Stimulated activated CD8-positive, alpha-beta memory T cell treated with anti-CD3 and anti-CD28 coated beads, Interleukin-4, amount 100 ng/mL, for 4 hours (primary cell): ENCODE data around the gene IFNG-AS1.

Experiments used
- DNase-seq, 2 donors: peaks; one replicate each; pipeline ENCODE4 v3.0.0-alpha.2; 2020; ENCODE audit warnings: low read depth in 2 of 2, low spot score in 1 of 2

The IFNG-AS1 gene

DNA sequence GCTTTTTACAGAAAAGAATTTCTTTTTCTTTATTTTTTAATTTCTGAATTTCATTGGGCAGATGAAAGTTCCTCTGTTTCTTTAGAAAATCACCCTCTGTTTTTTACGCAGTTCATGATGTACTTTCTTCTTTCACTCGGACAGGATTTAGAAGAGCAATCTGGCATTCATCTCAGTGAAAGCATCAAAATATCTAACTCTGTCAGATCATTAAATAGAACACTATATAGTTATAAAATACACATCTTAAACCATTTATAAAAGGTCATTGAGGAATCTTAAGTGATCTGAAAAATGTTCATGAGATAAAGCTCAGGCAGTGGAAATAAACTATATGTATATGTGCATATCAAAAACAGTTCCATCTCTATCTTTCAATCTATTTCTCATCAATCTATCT lies 3.9 kb downstream of the IFNG-AS1 start:
- no peak for DNase-seq

DNA sequence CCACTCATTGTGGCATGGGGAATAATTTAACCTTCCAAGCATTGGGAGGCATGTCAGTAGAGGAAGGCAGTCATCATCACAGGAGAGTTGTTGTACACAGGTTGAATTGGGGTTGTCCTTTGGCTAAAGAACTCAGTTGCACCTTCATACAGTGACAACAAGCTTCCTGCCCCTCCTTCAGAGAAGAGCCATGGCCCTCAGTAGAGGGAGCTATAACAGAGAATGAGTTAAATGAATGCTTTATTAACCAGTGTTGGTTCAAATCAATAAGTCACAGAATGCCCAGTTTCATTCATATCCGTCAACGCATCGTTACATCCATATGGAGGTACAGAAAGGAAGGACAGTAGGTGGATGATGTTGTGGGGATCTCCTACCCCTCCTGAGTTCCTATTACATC lies 4.8 kb downstream of the IFNG-AS1 start:
- no peak for DNase-seq

DNA sequence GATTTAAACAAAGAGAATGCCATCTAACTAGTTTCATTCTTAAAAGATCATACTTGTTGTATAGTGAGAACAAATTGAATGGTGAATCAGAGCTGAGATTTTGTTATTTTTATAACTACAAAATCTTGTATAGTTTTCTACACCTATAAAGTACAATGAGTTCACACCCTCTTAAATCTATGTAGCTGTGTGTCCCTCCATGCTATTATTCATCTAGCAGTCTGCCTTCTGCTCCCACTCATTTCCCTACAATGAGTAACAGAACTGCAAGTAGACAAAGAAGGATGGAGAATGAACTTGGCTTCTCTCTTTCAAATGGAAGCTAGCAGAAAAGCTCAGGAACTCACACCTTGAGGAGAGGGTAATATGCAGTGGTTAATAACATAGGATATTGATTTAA lies 7.1 kb downstream of the IFNG-AS1 start:
- DNase-seq, result no peak

DNA sequence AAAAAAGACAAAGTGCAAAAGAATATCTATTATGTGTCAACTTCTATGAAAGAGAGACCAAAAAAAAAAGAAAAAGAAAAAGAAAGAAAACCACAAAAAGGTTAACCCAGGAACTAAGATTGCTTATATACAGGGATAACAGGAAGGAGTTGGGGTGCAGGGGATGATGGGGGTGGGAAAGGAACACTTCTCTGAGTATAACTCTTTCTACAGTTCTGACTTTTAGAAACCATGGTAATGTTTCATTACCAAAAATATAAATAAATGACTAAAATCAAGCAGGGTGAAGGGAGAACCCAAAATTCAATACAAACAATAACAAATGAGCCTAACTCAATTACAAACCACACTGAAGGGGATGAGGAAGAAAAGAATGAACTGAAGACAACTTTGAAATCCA lies 9.1 kb downstream of the IFNG-AS1 start:
- no peak for DNase-seq

DNA sequence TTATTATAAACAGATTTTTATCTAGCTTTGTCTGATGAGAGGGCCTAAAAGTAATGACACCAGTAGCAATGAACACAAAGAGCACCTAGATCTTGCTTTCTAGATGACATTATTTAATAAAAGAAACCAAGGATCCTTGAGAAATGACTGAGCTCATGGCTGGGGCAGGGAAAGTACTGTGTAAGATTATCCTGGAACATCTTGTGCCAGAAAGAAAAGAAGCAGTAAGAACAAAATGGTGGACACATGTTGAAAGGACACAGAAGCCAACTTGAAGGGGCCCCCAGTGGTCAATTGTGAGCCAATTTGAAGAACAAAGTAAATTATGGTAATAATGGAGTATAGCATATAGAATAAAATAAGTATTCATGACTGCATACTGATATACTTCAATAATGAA lies 10.0 kb downstream of the IFNG-AS1 start:
- DNase-seq, result no peak

DNA sequence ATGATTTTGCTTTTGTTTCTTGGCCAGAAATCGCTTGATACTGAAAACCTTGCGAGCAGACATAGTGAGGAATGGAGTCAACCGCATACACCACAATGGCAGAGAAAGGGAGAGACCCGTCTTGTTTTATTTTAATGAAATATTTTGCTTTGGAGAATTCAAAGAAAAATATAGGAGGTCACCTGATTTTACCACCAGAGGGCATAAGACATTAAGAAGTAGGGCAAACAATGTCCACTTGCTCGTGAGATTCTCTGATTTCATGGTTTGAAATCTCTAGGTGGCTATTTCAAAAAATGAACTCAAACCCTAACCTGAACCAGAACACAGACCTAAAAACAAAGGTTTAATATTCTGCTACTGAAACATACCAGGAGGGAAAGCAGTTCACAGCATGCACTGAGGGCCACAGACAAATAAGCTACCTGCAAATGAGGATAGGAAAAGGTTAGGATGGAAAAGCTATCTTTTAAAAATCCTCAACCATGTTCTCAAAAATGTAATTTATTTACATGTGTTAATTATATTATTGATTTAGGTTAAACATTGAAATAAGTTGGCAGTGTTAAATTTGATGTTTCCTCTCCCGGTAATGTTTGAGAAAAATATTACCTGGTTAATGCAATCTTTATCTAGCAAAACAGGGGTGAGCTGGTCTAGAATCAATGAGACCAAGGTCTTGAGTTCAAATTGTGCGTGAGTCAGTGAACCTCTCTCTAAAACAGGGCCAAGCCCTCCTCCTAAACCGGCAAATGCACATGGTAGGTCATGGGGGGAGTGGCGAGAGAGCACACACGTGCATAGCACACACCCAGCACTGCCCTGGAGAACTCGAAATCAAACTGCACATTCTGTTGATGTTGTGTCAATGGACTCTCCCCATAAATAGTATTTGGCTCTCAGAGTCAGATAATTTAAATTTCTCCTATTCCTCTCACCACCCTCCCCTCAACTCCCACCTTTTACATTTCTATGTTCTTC lies 12.5 kb downstream of the IFNG-AS1 start:
- DNase-seq, result no peak

DNA sequence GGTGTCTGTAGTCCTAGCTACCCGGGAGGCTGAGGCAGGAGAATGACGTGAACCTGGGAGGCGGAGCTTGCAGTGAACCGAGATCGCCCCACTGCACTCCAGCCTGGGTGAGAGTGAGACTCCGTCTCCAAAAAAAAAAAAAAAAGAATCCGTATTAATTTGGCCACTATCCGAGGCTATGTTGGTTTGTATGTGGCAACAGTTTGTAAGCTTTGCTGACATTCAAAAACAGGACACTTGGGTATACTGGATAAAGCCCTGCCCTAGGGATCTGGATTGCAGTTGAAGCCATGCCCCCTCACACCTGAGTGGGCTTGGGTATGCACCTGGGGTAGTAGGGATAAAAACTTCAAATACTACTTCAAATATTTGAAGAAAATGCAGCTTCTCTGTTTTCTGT lies 14.5 kb downstream of the IFNG-AS1 start:
- DNase-seq, result no peak

DNA sequence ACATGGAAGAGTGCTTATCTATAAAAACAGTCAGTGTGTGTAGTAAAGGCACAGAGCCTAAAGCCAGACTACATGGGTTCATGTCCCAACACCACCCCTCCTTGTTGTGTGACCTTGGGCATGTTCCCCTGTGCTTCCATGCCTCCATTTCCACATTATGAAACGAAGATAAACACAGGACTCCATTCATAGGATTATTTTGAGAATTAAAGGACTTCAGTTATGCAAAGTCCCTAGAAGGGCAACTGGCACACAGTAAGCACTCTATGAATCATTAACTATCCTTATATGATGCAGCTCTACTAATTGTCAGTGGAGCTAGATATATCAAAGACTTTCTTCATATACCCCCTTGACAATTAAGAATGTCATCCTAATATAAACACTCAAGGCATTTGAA lies 17.8 kb downstream of the IFNG-AS1 start:
- DNase-seq, result no peak

DNA sequence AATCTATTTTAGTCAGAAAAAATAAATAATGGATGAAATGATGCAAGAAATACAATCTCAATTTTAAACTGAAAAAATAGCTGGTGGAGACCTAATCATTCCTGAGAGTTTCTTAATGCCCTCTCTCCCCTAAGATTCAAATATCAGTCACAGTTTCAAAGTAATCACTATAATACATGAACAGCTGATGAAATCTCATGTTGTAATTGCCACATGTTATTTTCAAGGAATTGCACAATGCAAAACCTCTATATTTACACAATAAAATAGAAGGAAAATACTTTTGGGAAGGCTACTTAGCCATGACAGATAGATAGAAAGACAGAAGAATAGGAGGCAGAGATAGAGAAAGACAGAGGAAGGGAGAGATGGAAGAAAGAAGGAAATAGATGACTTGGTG lies 18.2 kb downstream of the IFNG-AS1 start:
- DNase-seq, result no peak

DNA sequence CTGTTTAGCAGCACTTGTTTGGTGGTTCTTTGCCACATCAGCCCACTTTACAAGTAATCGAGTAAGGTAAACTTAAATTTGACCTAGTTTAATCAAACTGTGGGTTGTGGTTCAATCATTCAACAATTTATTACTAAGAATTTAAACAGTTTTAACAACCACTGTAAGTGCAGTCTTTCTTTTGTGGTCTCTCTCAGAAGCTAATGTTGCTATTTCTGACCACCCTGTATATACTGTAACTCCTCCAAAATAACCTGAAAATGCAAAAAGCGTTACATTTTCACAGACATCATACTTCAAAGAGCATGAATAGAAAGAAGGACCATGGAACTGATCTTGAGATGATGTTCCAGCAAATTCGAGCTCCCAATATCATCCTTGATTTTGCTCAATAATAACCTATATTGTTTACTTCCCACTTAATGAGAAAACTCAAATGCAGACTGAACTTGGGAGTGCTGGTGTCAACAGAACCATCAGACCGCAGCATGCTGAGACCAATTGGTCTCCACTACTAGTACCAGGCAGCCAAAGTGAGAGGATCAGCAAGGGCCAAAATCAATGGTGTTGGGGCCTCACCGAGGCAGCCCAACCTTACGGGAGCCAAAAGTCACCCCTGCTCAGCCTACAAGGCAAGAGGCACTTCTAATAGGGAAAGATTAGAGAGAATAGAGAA lies 22.1 kb downstream of the IFNG-AS1 start:
- no peak for DNase-seq

DNA sequence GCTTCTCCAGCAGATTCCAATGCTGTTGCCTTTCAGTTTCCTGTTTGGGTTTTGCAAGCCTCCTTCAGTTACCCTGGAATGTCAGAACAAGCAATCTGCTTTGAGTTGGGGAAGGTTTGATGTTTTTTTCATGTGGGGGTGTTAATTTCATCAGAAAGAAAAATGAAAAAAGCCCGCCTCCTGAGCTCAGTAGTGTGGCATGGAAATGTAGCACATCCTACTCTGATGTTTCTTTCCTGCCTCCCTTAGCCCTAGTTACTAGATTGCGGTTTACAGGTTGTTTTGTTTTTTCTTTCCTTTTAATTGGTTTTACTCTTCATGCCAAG lies 22.6 kb downstream of the IFNG-AS1 start:
- DNase-seq, result no peak

DNA sequence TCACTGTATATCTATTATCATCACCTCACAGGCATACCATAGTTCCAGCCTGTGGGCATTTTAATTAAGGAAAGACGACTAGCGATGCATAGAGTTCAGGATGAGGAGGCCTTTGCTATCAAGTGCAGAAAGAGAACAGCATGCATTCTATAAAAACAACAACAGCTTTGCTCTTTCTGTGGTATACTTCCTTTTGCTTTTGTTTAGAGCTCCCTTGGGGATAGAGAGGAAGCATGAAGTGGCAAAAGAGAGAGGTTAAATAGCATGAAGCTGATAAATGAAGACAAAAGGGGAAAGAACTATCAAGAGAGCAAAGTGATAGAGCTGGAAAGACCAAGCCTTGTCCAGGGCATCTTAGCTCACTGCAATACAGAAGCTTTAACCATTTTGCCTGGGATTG lies 23.5 kb downstream of the IFNG-AS1 start:
- no peak for DNase-seq

DNA sequence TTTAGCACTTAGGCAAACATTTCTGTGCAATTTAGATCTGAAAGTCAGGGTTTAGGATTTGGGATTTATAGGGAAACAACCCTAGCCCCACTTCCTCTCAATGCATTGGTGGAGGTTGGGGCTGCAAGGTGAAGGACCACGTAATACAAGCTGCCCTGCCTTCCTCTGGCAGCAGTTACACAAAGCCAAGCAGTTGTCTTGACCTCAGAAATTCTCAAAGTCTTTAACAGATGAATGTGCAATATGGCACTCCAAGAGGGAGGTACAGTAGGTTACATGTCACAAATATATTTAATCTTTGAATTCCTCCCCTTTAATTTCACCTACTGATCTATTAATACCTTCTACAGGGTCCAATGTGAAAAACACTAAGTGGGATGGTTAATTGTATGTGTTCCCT lies 23.9 kb downstream of the IFNG-AS1 start:
- no peak for DNase-seq

DNA sequence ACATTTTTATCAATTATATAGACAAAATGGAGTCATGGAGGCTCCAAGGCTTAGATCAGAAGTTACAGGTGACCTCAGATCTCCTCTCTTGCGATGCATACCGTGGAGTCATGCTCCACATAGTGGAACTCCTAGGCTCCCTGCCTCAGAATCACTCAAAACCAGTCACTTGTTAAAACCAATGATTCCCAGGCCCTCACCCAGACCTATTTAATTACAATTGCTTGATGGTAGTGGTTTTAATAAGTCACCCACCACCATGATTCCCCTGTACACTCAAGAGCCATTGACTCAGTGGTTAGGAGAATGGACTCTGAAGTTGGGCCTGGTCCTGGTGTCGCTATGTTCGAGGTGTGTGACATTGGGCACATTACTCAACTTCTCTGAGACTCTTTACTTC lies 26.9 kb downstream of the IFNG-AS1 start:
- no peak for DNase-seq

DNA sequence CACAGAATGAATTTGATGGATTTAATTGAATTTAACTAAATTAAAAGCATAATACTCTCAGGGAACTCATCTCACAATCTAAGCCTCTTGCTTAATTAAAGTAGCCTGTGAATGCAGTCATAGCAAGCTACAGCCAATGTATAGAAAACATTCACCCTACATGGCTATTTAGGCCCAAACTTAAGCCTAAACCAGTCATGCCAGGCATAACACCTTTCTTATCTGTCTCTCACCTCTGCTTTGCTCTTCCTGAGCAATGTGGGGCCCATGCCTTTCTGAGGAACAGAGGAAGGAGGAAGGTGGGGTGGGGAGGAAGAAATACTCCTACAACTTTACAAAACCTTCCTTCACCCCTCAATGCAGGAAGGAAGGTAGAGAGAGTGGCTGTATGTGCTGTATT lies 29.1 kb downstream of the IFNG-AS1 start:
- DNase-seq, result no peak

DNA sequence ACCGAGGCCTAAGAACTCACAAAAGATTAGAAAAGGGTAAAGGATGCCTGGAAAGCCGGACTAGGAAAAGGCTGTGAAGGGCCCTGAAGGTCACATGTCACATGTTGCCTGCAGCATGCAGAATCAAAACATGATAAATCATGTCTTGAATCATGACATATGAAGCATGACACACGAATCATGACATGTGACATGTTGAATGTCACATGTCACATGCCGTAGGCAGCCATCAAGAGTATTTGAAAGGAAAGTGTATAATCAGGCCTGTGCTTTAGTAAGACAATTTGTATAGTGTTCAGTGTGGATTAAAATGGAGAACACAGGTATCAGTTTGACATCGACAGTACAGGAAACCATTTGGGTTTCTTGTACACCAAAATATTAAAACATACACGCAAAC lies 30.8 kb downstream of the IFNG-AS1 start:
- no peak for DNase-seq

DNA sequence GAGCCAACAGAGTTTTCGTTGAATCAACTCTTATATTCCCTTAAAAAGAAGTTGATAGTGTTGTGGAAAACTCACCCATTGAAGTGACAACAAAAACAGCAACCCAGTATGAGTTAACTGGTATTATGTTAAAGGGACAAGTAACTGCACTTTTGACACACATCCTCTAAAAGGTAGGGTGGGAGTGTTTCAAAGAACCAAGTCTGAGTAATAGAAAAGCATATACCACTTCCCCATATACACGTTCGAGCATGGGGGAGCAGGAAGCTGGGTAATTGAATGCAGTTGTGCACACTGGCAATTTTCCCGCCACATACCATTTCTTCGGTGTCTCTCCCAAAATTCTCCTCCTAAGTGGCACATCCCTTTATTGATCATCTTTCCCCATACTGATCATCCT lies 31.5 kb downstream of the IFNG-AS1 start:
- no peak for DNase-seq

DNA sequence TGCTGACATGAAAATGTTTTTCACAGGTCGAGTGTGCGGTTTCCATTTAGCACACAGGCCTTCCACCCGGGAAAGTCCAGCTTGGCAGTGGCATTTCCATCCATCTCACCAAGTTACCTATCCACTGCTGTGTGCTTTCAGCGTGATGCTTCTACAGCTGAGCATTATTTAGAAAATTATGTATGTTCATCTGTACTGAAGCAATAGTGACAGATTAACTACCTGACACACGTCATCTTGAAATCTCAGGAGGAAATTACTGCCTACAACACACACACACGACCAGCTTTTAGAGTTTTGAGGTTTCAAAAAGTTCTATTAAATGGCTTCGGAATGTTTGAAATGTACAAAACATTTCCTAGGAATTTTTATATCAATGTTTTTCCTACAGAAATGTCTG lies 39.4 kb downstream of the IFNG-AS1 start:
- no peak for DNase-seq

DNA sequence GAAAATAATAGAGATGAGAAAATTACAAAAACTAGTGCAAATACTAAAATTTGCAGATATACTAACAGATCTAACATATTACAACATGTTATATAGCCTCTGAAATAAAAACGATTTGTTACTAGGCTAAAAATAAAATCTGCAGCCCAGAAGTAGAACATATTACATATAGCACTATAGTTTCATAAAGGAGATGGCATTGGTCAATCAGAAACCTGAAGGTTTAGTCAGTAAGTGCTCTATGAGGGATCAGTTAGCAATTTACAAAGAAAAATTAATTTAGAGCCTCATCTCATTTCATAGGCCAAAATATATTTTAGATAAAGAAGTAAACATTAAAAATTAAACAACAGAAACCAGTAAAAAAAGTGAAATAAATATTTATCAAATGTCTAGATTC lies 41.0 kb downstream of the IFNG-AS1 start:
- DNase-seq, result no peak

DNA sequence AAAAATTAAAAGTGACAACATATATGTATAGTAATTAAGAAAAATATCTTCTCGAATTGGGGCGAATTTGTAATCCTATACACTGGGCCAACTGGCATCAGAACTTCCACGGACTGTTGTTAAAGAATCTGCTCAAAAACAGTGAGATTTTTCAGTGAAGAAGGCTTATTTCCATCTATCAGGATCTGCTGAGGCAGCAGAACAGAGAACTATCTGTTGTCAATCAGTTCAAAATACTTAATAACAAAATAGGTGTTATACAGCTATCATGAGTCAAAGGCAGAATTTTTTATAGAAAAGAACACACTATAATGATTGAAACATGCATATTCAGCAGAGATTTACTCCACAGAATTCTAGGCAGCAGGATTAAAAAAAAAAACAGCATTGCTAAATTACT lies 41.9 kb downstream of the IFNG-AS1 start:
- no peak for DNase-seq

DNA sequence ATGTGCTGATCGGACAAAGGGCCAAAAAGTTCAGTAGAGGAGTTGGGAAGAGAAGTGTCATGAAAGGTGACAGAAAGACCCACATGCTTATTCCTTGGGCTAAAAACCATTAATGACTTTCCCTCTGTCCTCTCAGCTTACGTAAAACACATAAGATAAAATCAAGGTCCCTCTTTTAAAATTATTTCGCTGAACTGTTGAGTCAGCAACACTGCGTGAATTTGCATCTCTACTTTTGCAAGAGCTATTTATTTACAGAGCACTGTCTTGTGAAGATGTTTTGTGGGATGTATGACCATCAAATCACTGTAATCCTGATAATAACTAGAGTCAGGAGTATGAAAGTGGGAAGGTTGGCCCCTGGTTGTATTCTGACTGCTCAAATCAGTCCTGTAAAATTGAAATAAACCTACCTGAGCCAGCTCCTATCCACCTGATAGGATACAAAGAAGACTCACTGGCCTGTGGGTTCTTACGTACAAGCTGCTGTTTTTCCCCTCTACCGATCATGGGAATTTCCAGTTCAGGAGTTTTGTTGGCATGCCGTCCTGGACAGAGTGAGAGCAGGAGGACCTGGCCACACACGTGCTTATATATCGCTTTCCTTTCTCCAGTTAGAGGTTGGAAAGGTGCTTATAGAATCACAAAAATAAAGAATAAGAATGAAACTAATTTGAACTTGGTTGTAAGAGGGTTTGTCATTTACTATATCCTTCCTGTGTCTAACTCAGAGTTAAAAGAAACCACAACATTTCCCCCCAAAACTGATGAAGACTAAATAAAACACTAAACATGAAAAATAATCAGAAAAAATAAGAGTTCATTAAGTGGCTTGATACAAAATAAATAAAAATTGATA lies 42.9 kb downstream of the IFNG-AS1 start:
- no peak for DNase-seq

DNA sequence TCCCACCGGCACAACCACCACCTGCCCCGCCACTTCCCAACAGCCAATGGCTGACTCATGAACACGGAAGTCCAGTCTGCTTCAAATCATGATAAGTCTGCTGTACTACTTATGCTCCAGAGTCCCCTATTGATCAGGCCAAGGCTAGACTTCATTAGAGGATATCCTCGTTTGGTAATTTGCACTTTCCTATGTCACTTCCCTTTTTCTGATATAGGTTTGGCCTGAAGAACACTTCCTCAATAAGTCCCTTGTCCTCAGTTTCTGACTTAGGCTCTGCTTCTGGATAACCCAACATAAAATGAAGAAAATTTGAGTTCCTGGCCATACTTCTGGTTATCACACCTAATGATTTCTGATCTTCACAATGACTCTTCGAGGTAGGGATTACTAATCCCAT lies 45.3 kb downstream of the IFNG-AS1 start:
- no peak for DNase-seq
